Measurements from ENCODE around the gene SPAG4. TPM values are rescaled to one million over a fixed set of nuclear protein-coding genes. Genes with fewer than 3 reads are reported as not detected.

SPAG4 gene
- total RNA-seq, 1 donor from 2014 or later = 1.2 TPM

DNA sequence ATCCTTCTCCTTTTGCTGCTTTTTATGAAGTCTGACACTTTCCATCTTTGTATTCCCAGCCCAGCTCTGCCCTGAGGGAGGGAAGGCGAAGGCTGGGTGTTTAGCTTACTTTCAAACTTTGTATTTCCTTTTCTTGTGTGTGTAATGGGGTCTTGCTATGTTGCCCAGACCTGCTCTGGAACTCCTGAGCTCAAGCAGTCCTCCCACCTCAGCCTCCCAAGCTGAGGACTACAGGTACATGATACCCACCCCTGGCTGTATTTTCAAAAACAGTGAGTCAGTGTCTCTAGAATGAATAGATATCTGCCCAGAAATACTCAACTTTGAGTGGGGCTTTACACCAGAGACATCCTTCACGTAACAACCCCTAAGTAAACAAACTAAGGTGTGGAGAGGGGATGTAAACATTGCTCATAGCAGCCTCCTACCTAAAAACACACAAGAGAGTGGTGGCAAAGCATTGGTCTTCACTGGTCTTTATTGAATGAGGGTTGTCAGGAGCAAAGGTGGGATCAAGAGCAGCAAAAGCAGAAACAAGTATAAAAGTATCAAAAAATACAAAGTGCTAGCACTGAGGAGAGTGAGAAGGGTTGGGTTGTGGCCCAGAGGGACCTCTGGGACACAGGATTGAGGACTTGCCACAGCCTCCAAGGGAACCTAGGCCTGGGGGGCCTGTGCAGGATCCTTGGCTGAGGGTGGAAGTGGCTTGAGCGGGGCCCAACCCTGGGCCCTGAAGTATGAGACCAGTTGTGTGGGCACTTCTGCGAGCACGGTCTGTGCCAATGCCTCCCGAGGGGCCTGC is 10.2 kb downstream of the SPAG4 start:
- H3K36me3 ChIP-seq (ENCODE audit: insufficient read depth, low read length) = peaks cover 46% of the 10 kb centered on the region
- Mint-ChIP-seq H3K9me3 (ENCODE audit: unreplicated experiment) (no peaks in the 10 kb centered on the region), H3K4me3 (ENCODE audit: unreplicated experiment) (no peak overlapping the region)

DNA sequence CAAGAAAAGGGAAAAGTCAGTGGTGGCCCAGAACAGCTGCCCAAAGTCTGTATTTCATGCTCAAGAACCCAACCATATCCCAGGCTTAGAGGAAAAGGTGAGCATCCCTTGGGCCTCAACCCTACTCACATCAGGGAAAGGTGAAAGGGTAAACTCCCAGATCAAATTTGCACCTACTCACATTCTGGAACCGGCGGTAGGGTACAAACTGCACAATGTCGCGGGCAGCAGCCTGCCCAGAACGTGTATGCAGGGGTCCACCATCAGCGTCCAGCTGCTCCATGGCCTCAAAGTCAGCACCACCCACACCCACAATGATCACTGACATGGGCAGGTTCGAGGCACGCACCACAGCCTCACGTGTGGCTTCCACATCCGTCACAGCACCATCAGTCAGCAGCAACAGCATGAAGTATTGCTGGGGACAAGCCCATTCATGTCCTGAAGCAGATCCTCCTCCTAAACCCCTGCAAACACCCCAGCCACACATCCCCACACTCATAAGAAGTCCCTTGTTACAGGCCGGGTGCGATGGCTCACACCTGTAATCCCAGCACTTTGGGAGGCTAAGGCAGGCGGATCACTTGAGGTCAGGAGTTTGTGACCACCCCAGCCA is 10.9 kb downstream of the SPAG4 start:
- Mint-ChIP-seq H3K27ac (ENCODE audit: unreplicated experiment) (no peak overlapping the region), H3K4me3 (ENCODE audit: unreplicated experiment) (no peak overlapping the region), H3K27me3 (ENCODE audit: low read depth, unreplicated experiment) (no peaks in the 10 kb centered on the region), H3K9me3 (ENCODE audit: unreplicated experiment) (no peaks in the 10 kb centered on the region), H3K36me3 (ENCODE audit: low read depth, unreplicated experiment) (peaks cover 17% of the 10 kb centered on the region), H3K4me1 (ENCODE audit: low read depth, unreplicated experiment) (no peaks in the 10 kb centered on the region)
- Histone ChIP-seq H3K4me3 (ENCODE audit: insufficient read depth, low read depth, low read length) (no peak overlapping the region), H3K27me3 (ENCODE audit: insufficient read depth, low read length) (no peaks in the 10 kb centered on the region), H3K79me2 (ENCODE audit: insufficient read depth, low read length) (peaks cover 2% of the 10 kb centered on the region), H3K4me1 (ENCODE audit: insufficient read depth, low read length) (no peaks in the 10 kb centered on the region), H3K27ac (ENCODE audit: low read depth, low read length) (no peak overlapping the region), H2AFZ (ENCODE audit: low read depth, low read length) (no peak overlapping the region), H3K36me3 (ENCODE audit: insufficient read depth, low read length) (peaks cover 49% of the 10 kb centered on the region), H3K9ac (ENCODE audit: low read length) (no peak overlapping the region), H3K9me3 (ENCODE audit: insufficient read depth, low read depth, low read length) (no peaks in the 10 kb centered on the region), H3K4me2 (ENCODE audit: low read length) (no peak overlapping the region), H4K20me1 (ENCODE audit: insufficient read depth, low read length) (peaks cover 8% of the 10 kb centered on the region)
- no peak for FAIRE-seq
- TF ChIP-seq, protein P1, sequence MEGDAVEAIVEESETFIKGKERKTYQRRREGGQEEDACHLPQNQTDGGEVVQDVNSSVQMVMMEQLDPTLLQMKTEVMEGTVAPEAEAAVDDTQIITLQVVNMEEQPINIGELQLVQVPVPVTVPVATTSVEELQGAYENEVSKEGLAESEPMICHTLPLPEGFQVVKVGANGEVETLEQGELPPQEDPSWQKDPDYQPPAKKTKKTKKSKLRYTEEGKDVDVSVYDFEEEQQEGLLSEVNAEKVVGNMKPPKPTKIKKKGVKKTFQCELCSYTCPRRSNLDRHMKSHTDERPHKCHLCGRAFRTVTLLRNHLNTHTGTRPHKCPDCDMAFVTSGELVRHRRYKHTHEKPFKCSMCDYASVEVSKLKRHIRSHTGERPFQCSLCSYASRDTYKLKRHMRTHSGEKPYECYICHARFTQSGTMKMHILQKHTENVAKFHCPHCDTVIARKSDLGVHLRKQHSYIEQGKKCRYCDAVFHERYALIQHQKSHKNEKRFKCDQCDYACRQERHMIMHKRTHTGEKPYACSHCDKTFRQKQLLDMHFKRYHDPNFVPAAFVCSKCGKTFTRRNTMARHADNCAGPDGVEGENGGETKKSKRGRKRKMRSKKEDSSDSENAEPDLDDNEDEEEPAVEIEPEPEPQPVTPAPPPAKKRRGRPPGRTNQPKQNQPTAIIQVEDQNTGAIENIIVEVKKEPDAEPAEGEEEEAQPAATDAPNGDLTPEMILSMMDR (IDR thresholded peaks at IDR 0.05; ENCODE audit: insufficient read depth, low read depth, low read length) = no peak
- TF ChIP-seq EZH2 (IDR thresholded peaks at IDR 0.05; ENCODE audit: insufficient read depth, low read length) = no peak
- DNase-seq (ENCODE audit: low read depth) = no peak

More for the DNA sequence above, 10.2 kb downstream of the SPAG4 start:
- H3K27ac ChIP-seq (ENCODE audit: low read depth, low read length) = no peak overlapping the region
- H3K27me3 ChIP-seq (ENCODE audit: insufficient read depth, low read length) = no peaks in the 10 kb centered on the region
- H4K20me1 ChIP-seq (ENCODE audit: insufficient read depth, low read length) = peaks cover 7% of the 10 kb centered on the region
- H3K4me2 ChIP-seq (ENCODE audit: low read length) = no peak overlapping the region
- TF ChIP-seq EZH2 (IDR thresholded peaks at IDR 0.05; ENCODE audit: insufficient read depth, low read length) = no peak
- TF ChIP-seq, protein P1 (IDR thresholded peaks at IDR 0.05; ENCODE audit: insufficient read depth, low read depth, low read length) = no peak
- DNase-seq (ENCODE audit: low read depth) (no peak), FAIRE-seq (no peak)
- Mint-ChIP-seq H3K27ac (ENCODE audit: unreplicated experiment) (no peak overlapping the region), H3K4me1 (ENCODE audit: low read depth, unreplicated experiment) (no peaks in the 10 kb centered on the region), H3K36me3 (ENCODE audit: low read depth, unreplicated experiment) (peaks cover 18% of the 10 kb centered on the region), H3K27me3 (ENCODE audit: low read depth, unreplicated experiment) (no peaks in the 10 kb centered on the region)
- H3K4me1 ChIP-seq (ENCODE audit: insufficient read depth, low read length) = no peaks in the 10 kb centered on the region
- H3K79me2 ChIP-seq (ENCODE audit: insufficient read depth, low read length) = peaks cover 2% of the 10 kb centered on the region
- no peak overlapping the region for H2AFZ ChIP-seq (ENCODE audit: low read depth, low read length)
- H3K9me3 ChIP-seq (ENCODE audit: insufficient read depth, low read depth, low read length) = no peaks in the 10 kb centered on the region
- no peak overlapping the region for H3K4me3 ChIP-seq (ENCODE audit: insufficient read depth, low read depth, low read length)
- H3K9ac ChIP-seq (ENCODE audit: low read length) = no peak overlapping the region

DNA sequence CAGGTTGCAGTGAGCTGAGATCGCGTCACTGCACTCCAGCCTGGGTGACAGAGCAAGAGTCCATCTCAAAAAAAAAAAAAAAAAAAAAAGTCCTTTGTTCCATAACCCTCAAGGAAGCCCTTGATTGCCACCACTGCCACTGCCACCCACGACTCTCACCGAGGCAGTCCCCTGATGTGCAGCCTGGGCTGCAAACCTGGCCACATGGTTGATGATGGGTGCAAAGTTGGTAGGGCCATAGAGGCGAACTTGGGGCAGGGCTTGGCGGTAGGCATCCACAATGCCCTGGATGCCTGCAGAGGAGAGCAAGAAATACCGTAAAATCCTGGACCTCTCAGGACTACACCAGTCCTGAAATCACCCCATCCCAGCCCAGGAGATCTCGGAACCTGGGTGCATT is 11.5 kb downstream of the SPAG4 start:
- no peak for FAIRE-seq

More for the DNA sequence above, 11.5 kb downstream of the SPAG4 start:
- Histone ChIP-seq H4K20me1 (ENCODE audit: insufficient read depth, low read length) (peaks cover 14% of the 10 kb centered on the region), H3K9ac (ENCODE audit: low read length) (no peak overlapping the region), H2AFZ (ENCODE audit: low read depth, low read length) (no peak overlapping the region), H3K9me3 (ENCODE audit: insufficient read depth, low read depth, low read length) (no peaks in the 10 kb centered on the region), H3K4me3 (ENCODE audit: insufficient read depth, low read depth, low read length) (no peak overlapping the region), H3K4me1 (ENCODE audit: insufficient read depth, low read length) (no peaks in the 10 kb centered on the region), H3K27ac (ENCODE audit: low read depth, low read length) (no peak overlapping the region), H3K27me3 (ENCODE audit: insufficient read depth, low read length) (no peaks in the 10 kb centered on the region), H3K4me2 (ENCODE audit: low read length) (no peak overlapping the region), H3K36me3 (ENCODE audit: insufficient read depth, low read length) (peaks cover 48% of the 10 kb centered on the region), H3K79me2 (ENCODE audit: insufficient read depth, low read length) (peaks cover 3% of the 10 kb centered on the region)
- no peaks in the 10 kb centered on the region for H3K4me1 Mint-ChIP-seq (ENCODE audit: low read depth, unreplicated experiment)
- no peaks in the 10 kb centered on the region for H3K9me3 Mint-ChIP-seq (ENCODE audit: unreplicated experiment)
- H3K27ac Mint-ChIP-seq (ENCODE audit: unreplicated experiment) = no peak overlapping the region
- DNase-seq (ENCODE audit: low read depth) = no peak
- no peak for TF ChIP-seq EZH2 (IDR thresholded peaks at IDR 0.05; ENCODE audit: insufficient read depth, low read length)
- TF ChIP-seq, protein P1 (IDR thresholded peaks at IDR 0.05; ENCODE audit: insufficient read depth, low read depth, low read length) = no peak
- H3K27me3 Mint-ChIP-seq (ENCODE audit: low read depth, unreplicated experiment) = no peaks in the 10 kb centered on the region
- H3K36me3 Mint-ChIP-seq (ENCODE audit: low read depth, unreplicated experiment) = peaks cover 16% of the 10 kb centered on the region
- no peak overlapping the region for H3K4me3 Mint-ChIP-seq (ENCODE audit: unreplicated experiment)

Measured in astrocyte (in vitro differentiated cells and primary cell).